ENCODE measurements around the gene MDM1.

- TF ChIP-seq EZH2 (IDR thresholded peaks at IDR 0.05; ENCODE audit: borderline replicate concordance), result no peak
- TF ChIP-seq, protein P1, sequence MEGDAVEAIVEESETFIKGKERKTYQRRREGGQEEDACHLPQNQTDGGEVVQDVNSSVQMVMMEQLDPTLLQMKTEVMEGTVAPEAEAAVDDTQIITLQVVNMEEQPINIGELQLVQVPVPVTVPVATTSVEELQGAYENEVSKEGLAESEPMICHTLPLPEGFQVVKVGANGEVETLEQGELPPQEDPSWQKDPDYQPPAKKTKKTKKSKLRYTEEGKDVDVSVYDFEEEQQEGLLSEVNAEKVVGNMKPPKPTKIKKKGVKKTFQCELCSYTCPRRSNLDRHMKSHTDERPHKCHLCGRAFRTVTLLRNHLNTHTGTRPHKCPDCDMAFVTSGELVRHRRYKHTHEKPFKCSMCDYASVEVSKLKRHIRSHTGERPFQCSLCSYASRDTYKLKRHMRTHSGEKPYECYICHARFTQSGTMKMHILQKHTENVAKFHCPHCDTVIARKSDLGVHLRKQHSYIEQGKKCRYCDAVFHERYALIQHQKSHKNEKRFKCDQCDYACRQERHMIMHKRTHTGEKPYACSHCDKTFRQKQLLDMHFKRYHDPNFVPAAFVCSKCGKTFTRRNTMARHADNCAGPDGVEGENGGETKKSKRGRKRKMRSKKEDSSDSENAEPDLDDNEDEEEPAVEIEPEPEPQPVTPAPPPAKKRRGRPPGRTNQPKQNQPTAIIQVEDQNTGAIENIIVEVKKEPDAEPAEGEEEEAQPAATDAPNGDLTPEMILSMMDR (IDR thresholded peaks at IDR 0.05; ENCODE audit: poor library complexity), result no peak
Measured at GRCh38 chr12:68344126-68344525, 12.0 kb upstream of the MDM1 start.

All from hepatocyte (in vitro differentiated cells).